GM12864 (cell line): Measurements from ENCODE around the gene PRKAG2.
A peak's percentile ranks its signal among the peaks of the same experiment; 100 is the strongest.
"Not testable (repeated sequence)": the region's sequence is repeated elsewhere in the genome, so short reads cannot be mapped to it uniquely, and the experiment has no call there.

Source experiments
- DNase-seq: peaks from one replicate; pipeline ENCODE4 v3.0.0-alpha.2; 2011; ENCODE audit warnings: low read depth
- H3K4me3 ChIP-seq: 2 replicates; pipeline ENCODE4 v1.5.1; 2011; ENCODE audit warnings: mild to moderate bottlenecking, low read depth, low read length, control low read depth
- CTCF ChIP-seq: IDR thresholded peaks from 2 replicates; pipeline ENCODE4 v1.5.1; 2011; ENCODE audit warnings: low read depth, mild to moderate bottlenecking, moderate library complexity, low read length, control low read depth, inconsistent platforms; ENCODE audit errors: missing control alignments

Gene PRKAG2

DNA sequence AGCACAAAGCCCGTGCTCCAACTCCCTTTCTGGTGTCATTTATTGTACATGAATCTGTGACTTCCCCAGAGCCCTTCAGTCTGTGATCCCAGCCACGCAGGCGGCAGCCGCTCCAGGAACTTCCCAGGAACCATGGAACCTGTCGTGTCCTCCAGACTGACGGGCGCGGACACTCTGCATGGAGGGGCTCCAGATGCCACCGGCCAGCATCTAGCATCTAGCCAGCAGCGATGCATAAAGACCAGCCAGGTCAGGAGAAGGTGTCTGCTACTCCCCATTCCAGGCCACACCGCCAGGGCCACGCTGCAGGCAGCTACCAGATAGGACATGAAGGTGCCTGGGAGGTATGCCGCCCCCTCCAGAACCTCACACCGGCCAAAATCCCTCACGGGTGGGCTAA lies 77.4 kb downstream of the PRKAG2 start:
- no peak for TF ChIP-seq CTCF
- DNase-seq = no peak
- H3K4me3 ChIP-seq = no peak overlapping the region

DNA sequence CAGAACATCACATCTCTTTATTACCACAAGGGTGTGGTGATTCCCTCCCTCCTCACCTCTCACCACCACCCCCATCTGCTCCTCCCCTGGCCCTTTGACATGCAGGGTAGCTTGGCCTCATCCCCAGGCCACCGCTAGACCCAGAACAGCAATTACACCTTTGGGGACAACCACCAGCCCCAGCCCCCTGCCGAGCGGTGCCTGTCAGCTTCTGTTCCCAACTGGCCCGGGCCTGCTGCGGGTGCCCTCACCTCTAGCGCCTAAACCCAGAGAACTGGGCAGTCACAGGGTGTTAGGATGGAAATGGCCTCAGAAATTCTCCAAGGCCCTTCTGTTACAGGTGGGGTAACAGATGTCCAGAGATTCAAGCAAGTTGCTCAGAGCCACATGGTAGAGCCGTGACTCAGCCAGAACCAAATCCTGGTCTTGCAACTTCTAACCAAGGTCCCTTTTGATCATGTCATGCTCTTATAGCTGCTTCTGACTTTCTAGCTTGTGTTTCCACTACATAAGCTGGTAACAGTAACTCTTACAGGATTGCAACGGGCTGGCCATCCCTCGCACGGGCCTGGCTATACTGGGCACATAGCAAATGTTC lies 78.0 kb downstream of the PRKAG2 start:
- no peak for DNase-seq
- no peak for TF ChIP-seq CTCF
- H3K4me3 ChIP-seq = no peak overlapping the region

GRCh38 chr7:151797667-151798307 lies 79.1 kb downstream of the PRKAG2 start:
- DNase-seq, H3K4me3 ChIP-seq: not testable (repeated sequence)

DNA sequence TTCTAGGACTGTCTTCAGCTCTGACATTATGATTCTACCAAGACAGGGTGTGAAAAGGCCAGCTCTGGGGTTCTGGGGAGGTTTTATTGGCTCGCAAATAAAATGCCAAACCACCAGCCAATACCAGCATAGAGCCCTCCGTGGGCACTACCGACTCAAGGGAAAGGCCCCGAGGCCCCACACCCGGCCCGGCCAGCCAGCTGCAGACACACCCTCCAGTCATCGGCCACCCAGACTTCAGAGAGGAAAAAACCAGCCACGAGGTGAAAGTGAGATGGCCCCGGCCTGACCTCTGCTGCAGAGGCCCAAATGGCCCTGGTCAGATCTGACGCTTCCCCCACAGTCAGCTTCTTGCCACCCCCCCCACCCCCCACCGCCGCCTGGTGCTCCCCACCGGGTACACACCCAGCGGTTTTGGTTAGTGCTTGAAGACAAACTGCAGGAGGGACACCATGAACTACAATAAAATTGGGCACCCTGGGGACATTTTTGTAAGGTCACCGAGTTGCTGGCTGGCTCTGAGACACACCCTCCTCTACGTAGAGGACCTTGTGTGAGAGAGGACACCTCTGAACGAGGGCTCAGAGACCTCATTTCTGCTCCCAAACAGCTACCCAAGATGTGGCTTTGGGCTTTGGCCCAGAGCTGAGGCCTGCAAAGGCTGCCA lies 79.9 kb downstream of the PRKAG2 start:
- no peak for DNase-seq
- no peak overlapping the region for H3K4me3 ChIP-seq
- no peak for TF ChIP-seq CTCF

DNA sequence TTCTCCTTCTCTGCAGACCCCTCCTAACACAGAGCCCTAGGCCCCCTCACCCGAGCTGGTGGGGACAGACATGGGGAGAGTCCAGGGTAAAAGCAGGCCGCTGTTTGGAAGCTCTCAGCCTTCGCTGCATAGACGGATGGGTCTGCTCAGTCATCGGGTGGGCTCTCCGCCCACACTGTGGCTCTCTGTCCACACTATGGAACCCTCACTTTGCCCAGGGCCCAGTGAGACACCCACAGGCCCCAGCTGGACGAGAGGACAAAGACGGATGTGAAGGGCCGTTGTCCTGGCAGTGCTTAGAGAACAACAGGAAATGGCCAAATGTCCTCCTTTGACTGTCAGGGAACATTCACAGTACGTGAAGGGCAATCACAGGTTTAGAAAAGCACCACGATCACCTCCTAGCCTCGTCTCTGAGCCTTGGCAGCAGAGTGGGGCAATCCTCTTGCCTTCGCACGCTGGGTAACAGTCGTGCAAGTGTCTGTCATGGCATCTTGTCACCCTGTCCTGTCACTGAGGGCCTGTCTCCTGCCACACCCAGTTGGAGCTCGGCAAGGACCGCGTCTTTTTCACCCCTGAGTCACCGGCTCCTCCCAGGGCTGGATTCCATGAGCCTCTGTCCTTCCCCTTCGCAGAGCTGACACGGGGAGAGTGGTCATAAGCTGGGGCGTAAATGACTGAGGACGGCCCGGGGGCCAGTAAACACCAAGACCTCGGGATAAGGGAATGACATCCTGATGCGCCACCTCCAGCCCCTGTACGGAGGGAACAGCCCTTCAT lies 80.6 kb downstream of the PRKAG2 start:
- TF ChIP-seq CTCF = no peak
- H3K4me3 ChIP-seq = no peak overlapping the region
- DNase-seq = no peak

- peak; percentile 62 for DNase-seq
- H3K4me3 ChIP-seq = no peak overlapping the region
- TF ChIP-seq CTCF = no peak
Measured at GRCh38 chr7:151795168-151795811, 81.6 kb downstream of the PRKAG2 start.
